ENCODE measurements around the gene EPHA1.
A peak's percentile ranks its signal among the peaks of the same experiment; 100 is the strongest.

EPHA1 gene

DNA sequence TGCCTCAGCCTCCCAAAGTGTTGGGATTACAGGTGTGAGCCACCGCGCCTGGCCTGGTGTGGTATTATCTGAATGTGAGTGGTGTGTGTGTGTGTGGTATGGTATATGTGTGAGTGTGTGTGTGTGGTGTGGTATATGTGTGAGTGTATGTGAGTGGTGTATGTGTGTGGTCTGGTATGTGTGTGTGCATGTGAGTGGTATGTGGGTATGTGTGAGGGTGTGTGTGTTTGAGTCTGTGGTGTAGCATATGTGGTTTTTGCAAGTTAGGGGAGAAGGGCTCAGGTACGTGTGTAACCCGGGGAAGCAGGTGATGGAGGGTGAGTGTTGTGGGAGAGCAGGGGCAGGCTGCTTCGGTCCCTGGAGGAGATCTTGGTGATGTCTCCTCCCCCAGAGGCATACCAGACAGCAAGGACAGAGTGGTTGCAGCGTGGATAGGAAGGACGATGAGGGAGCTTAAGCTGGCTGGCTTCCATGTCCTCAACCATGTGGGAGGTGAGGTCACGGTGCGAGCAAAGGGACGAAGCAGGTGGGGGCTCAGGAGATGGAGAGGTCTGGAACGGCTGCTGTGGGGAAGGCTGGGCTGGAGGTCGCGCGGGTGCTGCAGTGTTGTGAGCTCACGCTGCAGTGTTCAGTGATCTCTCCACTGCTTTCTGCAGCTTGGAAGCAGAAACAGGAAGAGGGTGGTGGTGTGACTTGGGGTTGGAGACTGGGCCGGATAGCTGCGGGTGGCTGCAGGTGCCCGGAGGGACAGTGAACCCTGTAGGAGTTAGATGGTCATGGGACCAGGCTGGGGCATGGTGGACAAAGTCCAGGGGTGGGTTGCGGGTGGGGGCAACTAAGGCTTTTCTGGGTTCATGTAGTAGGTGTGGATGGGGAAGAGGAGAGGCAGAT, 22.5 kb downstream of the EPHA1 start:
- in situ Hi-C loops (cut with MboI; ENCODE audit: low sequenced_read_pairs): no loop called here

DNA sequence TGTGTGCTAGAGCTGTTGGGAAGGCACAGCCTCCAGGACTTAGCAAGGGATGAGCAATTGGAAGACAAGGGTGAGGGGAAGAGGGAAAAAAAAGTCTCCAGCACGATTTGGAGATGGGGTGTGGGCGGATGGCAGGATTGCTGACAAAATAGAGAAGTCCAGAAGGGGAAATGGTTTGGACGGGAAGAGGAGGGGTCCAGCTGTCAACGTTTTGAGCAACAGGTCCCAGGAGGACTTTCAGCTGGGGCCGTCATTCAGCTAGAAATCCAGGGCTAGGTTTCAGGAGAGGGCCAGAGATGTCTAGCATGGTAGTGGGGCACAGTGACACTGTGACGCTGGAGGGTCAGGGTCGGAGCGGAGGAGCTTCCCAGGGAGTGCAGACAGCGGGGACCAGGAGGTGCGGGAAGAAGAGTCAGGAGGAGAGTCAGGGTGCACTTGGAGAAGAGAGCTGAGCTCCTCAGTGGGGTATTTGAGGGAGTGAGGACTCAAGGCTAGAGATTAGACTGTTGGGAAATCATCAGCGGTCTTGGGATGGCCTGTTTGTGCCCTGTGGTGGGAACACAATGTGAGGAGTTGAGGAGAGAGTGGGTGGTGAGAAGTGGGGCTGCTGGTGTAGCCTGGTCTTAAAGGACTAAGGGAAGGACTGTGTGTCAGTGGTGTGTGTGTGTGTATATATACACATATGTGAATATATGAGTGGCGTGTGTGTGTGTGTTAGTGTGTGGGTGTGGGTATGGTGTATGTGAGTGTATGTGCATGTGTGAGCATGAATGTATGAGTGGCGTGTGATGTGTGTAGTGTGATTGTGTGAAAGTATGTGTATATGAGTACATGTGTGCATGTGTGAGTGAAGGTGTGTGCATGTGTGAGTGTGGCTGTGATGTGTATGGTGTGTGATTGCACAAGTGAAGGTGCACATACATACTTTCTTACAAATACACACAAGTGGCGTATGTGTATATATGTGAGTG, 23.7 kb downstream of the EPHA1 start:
- DNase-seq (ENCODE audit: low spot score in 2 of 2): no peak
- peaks cover 39% of the 10 kb centered on the region for H3K36me3 ChIP-seq (replicated peaks)

More for the DNA sequence above, 22.5 kb downstream of the EPHA1 start:
- peaks cover 9% of the 10 kb centered on the region for H3K4me1 ChIP-seq
- H3K4me3 ChIP-seq: no peak overlapping the region
- no peak for DNase-seq (ENCODE audit: low spot score in 2 of 2)
- peaks cover 47% of the 10 kb centered on the region for H3K36me3 ChIP-seq (replicated peaks)
- H3K27me3 ChIP-seq (ENCODE audit: low read depth): no peaks in the 10 kb centered on the region
- no peaks in the 10 kb centered on the region for H3K9me3 ChIP-seq

DNA sequence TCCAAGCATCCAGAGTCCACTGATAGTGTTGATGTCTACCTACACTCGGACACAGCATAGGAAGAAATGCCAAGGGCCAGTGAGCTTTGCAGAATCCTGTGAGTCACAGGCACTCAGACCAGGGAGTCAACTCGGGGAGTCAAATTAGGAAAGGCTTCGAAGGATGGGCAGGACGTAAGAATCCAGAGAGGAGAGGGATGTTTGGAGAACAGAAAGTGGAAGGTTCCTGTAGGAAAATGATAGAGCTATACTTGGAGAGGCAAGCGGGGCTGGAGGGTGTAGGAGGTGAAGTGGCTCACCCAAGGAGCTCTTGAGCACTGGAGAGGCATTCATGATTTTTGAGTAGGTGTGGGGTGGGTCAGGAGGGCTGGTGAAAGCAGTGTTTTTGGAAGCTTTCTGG, 24.5 kb downstream of the EPHA1 start:
- in situ Hi-C loops (cut with MboI; ENCODE audit: low sequenced_read_pairs): no loop called here
- Histone ChIP-seq H3K4me3 (no peak overlapping the region), H3K36me3 (replicated peaks) (peaks cover 31% of the 10 kb centered on the region)

More for the DNA sequence above, 23.7 kb downstream of the EPHA1 start:
- peaks cover 10% of the 10 kb centered on the region for H3K4me1 ChIP-seq
- no peaks in the 10 kb centered on the region for H3K27me3 ChIP-seq (ENCODE audit: low read depth)
- in situ Hi-C loops (cut with MboI; ENCODE audit: low sequenced_read_pairs): no loop called here
- no peaks in the 10 kb centered on the region for H3K9me3 ChIP-seq
- H3K4me3 ChIP-seq: no peak overlapping the region

DNA sequence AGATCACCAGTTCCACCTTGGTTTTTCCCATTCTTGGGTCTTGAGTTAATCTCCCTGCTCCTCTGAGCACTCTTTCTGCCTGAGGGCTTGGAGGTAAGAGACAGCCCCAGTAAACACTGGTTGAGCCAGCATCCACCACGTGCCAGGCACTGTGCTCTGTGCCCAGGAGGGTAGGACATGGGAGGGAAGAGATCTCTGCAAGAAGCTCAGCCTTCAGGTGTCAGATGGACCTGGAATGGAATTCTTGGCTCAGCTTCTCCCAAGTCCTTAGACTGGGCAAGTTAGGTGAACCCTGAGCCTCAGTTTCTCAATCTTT, 25.1 kb downstream of the EPHA1 start:
- no peak overlapping the region for H3K4me3 ChIP-seq
- no peak for DNase-seq (ENCODE audit: low spot score in 2 of 2)
- H3K4me1 ChIP-seq: peaks cover 23% of the 10 kb centered on the region
- peaks cover 25% of the 10 kb centered on the region for H3K36me3 ChIP-seq (replicated peaks)
- no peaks in the 10 kb centered on the region for H3K27me3 ChIP-seq (ENCODE audit: low read depth)
- in situ Hi-C loops (cut with MboI; ENCODE audit: low sequenced_read_pairs): no loop called here
- no peaks in the 10 kb centered on the region for H3K9me3 ChIP-seq

More for the DNA sequence above, 24.5 kb downstream of the EPHA1 start:
- no peak for DNase-seq (ENCODE audit: low spot score in 2 of 2)
- H3K9me3 ChIP-seq: no peaks in the 10 kb centered on the region
- H3K4me1 ChIP-seq: peaks cover 18% of the 10 kb centered on the region
- no peaks in the 10 kb centered on the region for H3K27me3 ChIP-seq (ENCODE audit: low read depth)

- peak overlapping the region; percentile 90 for H3K4me3 ChIP-seq
- in situ Hi-C loops (cut with MboI; ENCODE audit: low sequenced_read_pairs): no loop called here
- H3K36me3 ChIP-seq (replicated peaks): peaks cover 21% of the 10 kb centered on the region
Observed at GRCh38 chr7:143382791-143383641, 25.6 kb downstream of the EPHA1 start.

GRCh38 chr7:143382126-143382790, 26.4 kb downstream of the EPHA1 start:
- Histone ChIP-seq H3K4me3 (peak overlapping the region; percentile 90), H3K27me3 (ENCODE audit: low read depth) (no peaks in the 10 kb centered on the region), H3K9me3 (no peaks in the 10 kb centered on the region), H3K4me1 (peaks cover 23% of the 10 kb centered on the region), H3K36me3 (replicated peaks) (peaks cover 15% of the 10 kb centered on the region)
- no peak for DNase-seq (ENCODE audit: low spot score in 2 of 2)
- in situ Hi-C loops (cut with MboI; ENCODE audit: low sequenced_read_pairs): no loop called here

More at GRCh38 chr7:143382791-143383641, 25.6 kb downstream of the EPHA1 start:
- H3K27me3 ChIP-seq (ENCODE audit: low read depth): no peaks in the 10 kb centered on the region
- peaks cover 23% of the 10 kb centered on the region for H3K4me1 ChIP-seq
- DNase-seq (ENCODE audit: low spot score in 2 of 2): no peak
- no peaks in the 10 kb centered on the region for H3K9me3 ChIP-seq

GRCh38 chr7:143381427-143382125, 27.1 kb downstream of the EPHA1 start:
- DNase-seq (ENCODE audit: low spot score in 2 of 2): peak in 1 of 2 experiments; percentile 62
- H3K36me3 ChIP-seq (replicated peaks): peaks cover 15% of the 10 kb centered on the region
- no peaks in the 10 kb centered on the region for H3K27me3 ChIP-seq (ENCODE audit: low read depth)
- no peaks in the 10 kb centered on the region for H3K9me3 ChIP-seq
- in situ Hi-C loops (cut with MboI; ENCODE audit: low sequenced_read_pairs): no loop called here
- peak overlapping the region; percentile 90 for H3K4me3 ChIP-seq
- peaks cover 23% of the 10 kb centered on the region for H3K4me1 ChIP-seq

DNA sequence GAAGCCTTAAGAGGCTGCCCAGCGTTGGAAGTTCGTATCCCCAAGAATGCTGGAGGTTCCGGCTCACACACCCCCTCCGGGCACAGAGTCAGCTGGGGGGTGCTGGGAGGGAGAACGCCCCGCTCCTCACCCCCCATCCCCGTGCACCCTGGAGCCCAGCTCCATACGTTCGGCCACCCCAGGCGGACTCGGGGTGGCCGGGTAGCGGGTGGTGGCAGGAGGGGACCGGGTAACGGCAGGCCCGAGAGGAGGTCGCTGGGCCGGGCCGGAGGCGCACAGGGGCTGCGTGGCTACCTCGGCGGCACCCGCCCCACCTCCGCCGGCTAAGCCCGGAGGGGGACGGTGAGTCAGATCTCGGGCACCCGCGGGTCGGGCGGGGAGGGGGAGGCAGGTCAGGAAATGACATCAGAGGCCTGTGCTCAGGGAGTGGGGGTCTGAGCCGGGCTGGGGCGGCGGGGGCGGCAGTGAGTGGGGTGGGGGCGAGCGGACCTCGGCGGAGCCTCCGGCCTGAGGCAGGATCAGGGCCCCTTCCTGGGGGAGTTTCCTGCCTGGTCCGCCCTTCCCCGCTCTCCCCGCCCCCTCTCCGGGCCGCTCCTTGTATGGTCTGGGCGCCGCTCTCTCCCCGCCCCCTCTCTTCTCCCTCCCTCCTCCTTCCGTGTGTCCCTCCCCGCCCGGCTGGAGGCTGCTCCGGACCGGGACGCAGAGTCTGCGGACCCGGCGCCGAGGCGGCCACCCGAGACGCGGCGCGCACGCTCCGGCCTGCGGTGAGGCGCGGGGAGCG, 27.8 kb downstream of the EPHA1 start, which contains the start of gene ZYX:
Gene ZYX, plus strand, starts transcription at position 700 of the 781 bp plus-strand sequence. CDS start 227 bp downstream, outside the sequence.
- no peaks in the 10 kb centered on the region for H3K27me3 ChIP-seq (ENCODE audit: low read depth)
- peak within 1 kb of the TSS; percentile 90 for H3K4me3 ChIP-seq
- H3K36me3 ChIP-seq (replicated peaks): peaks cover 15% of the 10 kb centered on the region
- in situ Hi-C loops (cut with MboI; ENCODE audit: low sequenced_read_pairs): no loop called here
- H3K4me1 ChIP-seq: peaks cover 23% of the 10 kb centered on the region
- peak; percentile 79 to 95 for DNase-seq (ENCODE audit: low spot score in 2 of 2)
- no peaks in the 10 kb centered on the region for H3K9me3 ChIP-seq

- DNase-seq (ENCODE audit: low spot score in 2 of 2): peak; percentile 71 to 86
- H3K4me1 ChIP-seq: peaks cover 23% of the 10 kb centered on the region
- in situ Hi-C loops (cut with MboI; ENCODE audit: low sequenced_read_pairs): no loop called here
Observed at GRCh38 chr7:143380260-143380645, 28.4 kb downstream of the EPHA1 start.

GRCh38 chr7:143379611-143380259, 28.9 kb downstream of the EPHA1 start:
- no peak for DNase-seq (ENCODE audit: low spot score in 2 of 2)
- peaks cover 11% of the 10 kb centered on the region for H3K36me3 ChIP-seq (replicated peaks)
- H3K27me3 ChIP-seq (ENCODE audit: low read depth): no peaks in the 10 kb centered on the region
- in situ Hi-C loops (cut with MboI; ENCODE audit: low sequenced_read_pairs): no loop called here
- no peaks in the 10 kb centered on the region for H3K9me3 ChIP-seq
- H3K4me1 ChIP-seq: peaks cover 23% of the 10 kb centered on the region
- H3K4me3 ChIP-seq: peak overlapping the region; percentile 90

More at GRCh38 chr7:143380260-143380645, 28.4 kb downstream of the EPHA1 start:
- Histone ChIP-seq H3K27me3 (ENCODE audit: low read depth) (no peaks in the 10 kb centered on the region), H3K9me3 (no peaks in the 10 kb centered on the region), H3K36me3 (replicated peaks) (peaks cover 14% of the 10 kb centered on the region), H3K4me3 (peak overlapping the region; percentile 90)

GRCh38 chr7:143376396-143376795, 32.3 kb downstream of the EPHA1 start:
- H3K27me3 ChIP-seq (ENCODE audit: low read depth): no peaks in the 10 kb centered on the region
- no peaks in the 10 kb centered on the region for H3K36me3 ChIP-seq (replicated peaks)
- H3K4me3 ChIP-seq: no peak overlapping the region
- peaks cover 14% of the 10 kb centered on the region for H3K4me1 ChIP-seq
- H3K9me3 ChIP-seq: no peaks in the 10 kb centered on the region
- DNase-seq (ENCODE audit: low spot score in 2 of 2): no peak
- in situ Hi-C loops (cut with MboI; ENCODE audit: low sequenced_read_pairs): no loop called here

Measured in HAP-1 (cell line).